GM19328 (cell line): ENCODE measurements around the gene SLC38A8.

Source experiments
- ATAC-seq: cut with Tn5 transposase; IDR thresholded peaks from one replicate; pipeline ENCODE4 v1.9.1; 2021; ENCODE audit warnings: mild to moderate bottlenecking, moderate library complexity; ENCODE audit not compliant: unreplicated experiment

The SLC38A8 gene

DNA sequence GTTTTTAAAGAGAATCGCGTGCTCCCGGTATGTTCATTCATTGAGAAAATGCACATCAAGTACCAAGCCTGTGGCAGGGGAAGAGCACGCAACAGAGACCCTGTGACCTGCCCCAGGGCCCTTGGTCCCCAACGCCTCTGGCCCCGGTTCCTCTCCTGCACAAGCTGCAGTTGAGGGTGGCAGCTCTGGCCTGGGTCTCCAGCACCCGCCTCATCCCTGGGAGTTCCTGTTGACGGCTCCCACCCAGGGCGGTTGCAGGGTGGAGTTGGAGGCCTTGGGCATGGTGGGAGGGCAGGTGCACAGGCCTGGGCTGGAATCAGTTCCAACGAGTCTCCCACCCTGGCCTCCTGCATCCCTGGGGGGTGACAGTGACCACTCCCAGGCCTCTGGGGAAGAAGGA lies 69.5 kb downstream of the SLC38A8 start:
- ATAC-seq: no peak

GRCh38 chr16:83972256-83973008 lies 70.2 kb downstream of the SLC38A8 start:
- no peak for ATAC-seq

DNA sequence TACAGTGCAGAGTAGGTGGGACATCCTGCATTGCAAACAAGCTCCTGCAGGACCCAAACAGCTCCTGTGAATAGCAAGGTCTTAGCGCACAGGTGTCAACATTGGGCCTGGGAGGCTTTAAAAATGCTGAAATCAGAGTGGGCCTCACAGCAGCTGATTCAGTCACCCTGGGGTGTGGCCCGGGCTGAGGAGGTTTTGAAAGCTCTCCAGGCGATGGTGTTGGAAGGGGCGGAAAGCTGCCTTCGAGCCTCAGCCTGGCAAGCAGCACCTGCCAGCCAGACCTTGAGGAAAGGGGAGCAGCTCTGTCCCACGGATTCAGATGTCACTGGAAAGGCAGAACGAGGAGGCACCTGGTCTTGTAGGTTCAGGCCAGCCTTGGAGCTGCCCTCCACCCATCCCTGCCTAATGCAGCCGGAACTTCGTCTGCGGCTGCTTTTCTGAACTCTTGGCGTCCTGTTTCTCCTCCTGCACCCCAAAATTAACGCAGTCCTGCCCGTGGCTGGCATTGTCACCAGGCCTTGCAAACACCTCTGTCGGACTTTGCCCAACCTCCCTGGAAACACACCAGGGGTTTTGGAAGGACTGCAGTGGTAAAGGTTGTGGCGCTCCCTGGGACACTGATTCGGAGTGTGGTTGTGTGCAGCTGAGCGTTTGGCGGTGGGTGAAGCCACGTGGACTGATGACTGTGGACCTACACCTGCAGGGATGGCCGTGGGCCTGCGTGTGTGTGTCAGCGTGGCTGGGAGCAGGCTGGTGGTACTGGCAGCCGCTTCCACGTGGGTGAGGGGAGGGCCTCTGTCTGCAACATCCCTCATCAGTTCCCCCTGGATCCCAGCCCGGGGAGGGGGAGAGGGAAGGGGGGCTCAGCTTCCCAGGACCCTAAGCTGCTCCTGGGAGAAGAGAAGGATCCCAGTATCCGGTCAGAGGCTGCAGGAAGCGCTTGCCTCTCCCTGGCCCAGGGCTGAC lies 71.1 kb downstream of the SLC38A8 start:
- ATAC-seq: no peak

DNA sequence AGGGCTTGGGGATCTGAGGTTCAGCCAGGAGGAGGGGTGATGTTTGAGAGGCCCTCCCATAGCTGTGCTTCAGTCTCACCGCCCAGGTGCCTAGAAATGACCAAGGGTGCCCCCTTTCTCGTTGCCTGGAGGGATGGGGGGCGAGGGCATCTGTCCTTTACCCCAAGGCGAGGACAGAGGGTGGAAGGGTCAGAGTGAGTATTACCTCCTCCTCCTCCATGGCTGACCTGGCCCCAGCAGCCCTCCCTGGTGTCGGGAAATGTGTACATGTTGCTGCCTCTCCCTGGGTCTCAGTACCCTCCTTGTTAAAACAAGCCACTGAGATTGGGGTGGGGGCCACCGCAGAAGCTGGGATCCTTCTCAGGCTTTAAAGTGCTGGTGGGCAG lies 72.2 kb downstream of the SLC38A8 start:
- no peak for ATAC-seq

DNA sequence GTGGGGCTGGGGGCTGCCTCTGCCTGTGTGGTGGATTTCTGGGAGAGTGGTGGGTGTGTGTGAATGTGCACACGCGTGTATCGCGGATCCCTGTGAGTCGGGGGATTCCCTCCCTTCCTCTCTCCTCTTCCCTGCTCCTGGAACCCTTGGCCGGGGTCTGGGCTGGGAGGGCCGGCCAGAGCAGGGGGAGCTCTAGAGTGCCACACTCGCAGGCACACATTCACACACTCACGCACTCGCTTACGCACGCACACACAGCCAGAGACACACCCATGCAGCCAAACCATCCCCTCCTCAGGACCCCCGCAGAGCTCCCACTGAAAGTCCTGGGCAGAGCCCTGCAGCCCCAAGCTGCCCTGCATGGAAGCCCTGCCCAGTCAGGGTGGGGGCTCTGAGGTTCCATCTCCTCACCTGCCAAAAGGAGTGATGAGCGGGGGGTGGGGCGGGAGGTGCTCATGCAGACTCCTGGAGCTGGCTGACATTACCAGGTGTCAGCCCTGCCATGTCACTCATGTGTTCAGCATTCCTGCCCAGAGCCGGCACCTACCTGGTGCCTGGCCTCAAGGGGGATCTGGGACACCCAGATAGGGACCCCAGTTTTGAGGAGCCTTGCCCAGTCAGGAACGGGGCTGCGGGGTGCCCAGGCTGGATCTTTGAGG lies 72.7 kb downstream of the SLC38A8 start:
- no peak for ATAC-seq

GRCh38 chr16:83968891-83969649 lies 73.5 kb downstream of the SLC38A8 start:
- ATAC-seq: no peak

DNA sequence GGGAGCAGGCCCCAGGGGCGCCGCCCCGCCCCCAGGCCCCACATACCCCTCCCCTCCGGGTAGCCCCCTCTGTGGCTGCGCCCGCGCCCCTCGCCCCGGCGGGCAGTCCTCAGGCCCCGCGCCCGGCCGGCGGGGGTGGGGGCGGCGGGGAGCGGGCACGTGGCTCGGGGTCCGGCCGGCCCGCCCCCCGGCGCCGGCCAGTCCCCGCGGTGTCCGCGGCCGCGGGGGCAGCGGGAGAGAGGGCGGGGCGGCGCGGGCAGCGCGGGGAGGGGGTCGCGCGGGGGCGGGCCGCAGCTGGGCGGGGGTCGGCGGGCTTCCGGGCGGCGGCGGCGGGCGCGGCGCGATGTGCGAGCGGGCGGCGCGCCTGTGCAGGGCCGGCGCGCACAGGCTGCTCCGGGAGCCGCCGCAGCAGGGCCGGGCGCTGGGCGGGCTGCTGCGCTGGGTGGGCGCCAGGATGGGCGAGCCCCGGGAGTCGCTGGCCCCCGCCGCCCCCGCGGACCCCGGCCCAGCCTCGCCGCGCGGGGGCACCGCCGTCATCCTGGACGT lies 74.2 kb downstream of the SLC38A8 start:
- no peak for ATAC-seq

- no peak for ATAC-seq
Observed at GRCh38 chr16:83967838-83968305, 74.7 kb downstream of the SLC38A8 start, which contains the start of gene NECAB2. Gene NECAB2, plus strand, starts transcription at chr16:83968244. Its CDS starts 405 bp downstream, at chr16:83968649.

DNA sequence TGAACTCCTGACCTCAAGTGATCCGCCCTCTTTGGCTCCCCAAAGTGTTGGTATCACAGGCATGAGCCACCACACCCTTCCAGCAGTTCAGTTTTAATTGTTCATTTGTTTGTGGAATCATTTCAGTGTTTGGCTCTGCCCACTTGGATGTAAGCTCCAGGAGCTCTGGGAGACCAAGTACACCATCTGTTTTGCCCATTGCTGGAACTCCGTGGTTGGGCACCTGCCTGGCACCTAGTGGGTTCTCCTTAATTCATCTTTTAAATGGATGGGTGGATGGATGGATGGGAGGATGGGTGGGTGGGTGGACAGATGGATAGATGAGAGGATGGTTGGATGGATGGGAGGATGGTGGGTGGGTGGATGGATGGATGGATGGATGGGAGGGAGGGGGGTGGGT lies 75.5 kb downstream of the SLC38A8 start:
- no peak for ATAC-seq

DNA sequence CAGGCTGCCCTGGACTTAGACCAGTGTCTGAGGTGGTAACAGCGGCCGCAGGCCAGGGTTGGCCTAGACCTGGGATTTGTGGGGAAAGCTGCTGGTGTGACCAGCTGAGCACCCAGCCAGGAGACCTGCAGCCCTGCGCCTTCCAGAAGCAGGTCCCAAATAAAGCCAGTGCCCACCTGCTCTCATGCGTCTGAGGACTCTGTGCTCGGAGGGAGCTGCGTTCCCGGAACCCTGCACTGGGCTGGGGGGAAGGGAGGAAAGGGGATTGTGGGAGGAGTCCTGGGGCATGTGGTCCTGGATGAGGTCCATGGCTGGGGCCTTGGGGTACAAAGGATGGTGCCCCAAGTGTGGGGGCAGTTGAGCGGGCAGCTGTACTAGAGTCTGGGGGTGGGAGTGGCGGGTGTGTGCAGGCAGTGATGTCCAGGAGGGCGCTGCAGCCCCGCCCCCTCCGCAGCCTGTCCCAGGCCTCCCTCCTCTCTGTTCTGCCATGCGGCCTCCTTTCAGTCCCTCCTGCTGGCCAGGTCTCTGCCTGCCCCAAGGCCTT lies 76.4 kb downstream of the SLC38A8 start:
- no peak for ATAC-seq

- no peak for ATAC-seq
Observed at GRCh38 chr16:83965444-83966152, 77.0 kb downstream of the SLC38A8 start.

GRCh38 chr16:83964684-83965443 lies 77.7 kb downstream of the SLC38A8 start:
- no peak for ATAC-seq

- no peak for ATAC-seq
Observed at GRCh38 chr16:83963277-83964119, 79.1 kb downstream of the SLC38A8 start.

- ATAC-seq: no peak
Observed at GRCh38 chr16:83961591-83961990, 81.0 kb downstream of the SLC38A8 start.

DNA sequence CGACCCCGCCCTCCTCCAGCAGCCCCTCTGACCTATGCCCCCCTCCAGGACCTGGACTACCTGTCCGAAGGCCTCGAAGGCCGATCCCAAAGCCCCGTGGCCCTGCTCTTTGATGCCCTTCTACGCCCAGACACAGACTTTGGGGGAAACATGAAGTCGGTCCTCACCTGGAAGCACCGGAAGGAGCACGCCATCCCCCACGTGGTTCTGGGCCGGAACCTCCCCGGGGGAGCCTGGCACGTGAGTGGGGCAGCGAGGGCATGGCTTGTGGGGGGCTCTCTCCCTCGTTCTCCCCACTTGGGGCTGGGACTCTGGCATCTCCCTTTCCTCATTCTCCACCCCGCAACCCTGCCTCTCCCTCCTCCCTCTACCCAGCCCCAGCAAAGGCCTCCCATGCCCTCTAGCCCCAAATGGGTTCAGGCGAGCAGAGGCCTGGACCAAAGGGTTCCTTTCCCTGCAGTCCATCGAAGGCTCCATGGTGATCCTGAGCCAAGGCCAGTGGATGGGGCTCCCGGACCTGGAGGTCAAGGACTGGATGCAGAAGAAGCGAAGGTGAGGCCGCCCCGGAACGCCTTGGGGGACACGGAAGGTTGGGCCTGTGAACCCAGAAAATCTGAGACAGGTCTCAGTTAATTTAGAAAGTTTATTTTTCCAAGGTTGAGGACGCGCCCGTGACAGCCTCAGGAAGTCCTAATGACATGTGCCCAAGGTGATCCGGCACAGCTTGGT lies 81.9 kb downstream of the SLC38A8 start:
- no peak for ATAC-seq
